Activated CD8-positive, alpha-beta T cell treated with anti-CD3 and anti-CD28 coated beads for 36 hours (primary cell): Measurements from ENCODE around the gene PARD6B. TPM values are rescaled to one million over a fixed set of nuclear protein-coding genes. Genes with fewer than 3 reads are reported as not detected.

ENCODE experiments used
- ATAC-seq: fragments of 200-7000 bp; cut with Tn5 transposase; one replicate; pipeline ENCODE4 v1.10.0; 2021; ENCODE audit warnings: mild to moderate bottlenecking, moderate library complexity
- CTCF ChIA-PET: fragments of 350-600 bp; sonication (Branson Sonifier 250); formaldehyde crosslinking; loops from one replicate; lab custom pipeline; 2021; ENCODE audit warnings: antibody characterized with exemption; lab: Charles Lee
- POLR2A ChIA-PET: fragments of 350-600 bp; sonication (Branson Sonifier 250); formaldehyde crosslinking; loops from one replicate; lab custom pipeline; 2021; ENCODE audit warnings: antibody characterized with exemption; lab: Charles Lee
- DNase-seq: peaks from one replicate; pipeline ENCODE4 v3.0.0-alpha.2; 2020
- H3K27ac Mint-ChIP-seq: one replicate; pipeline ENCODE4 v1.8.0; 2021; ENCODE audit warnings: mild to moderate bottlenecking, mixed read lengths
- H3K27me3 Mint-ChIP-seq: one replicate; pipeline ENCODE4 v1.8.0; 2021; ENCODE audit warnings: mixed read lengths
- H3K36me3 Mint-ChIP-seq: one replicate; pipeline ENCODE4 v1.8.0; 2021; ENCODE audit warnings: low read depth, mixed read lengths
- H3K4me1 Mint-ChIP-seq: one replicate; pipeline ENCODE4 v1.8.0; 2021; ENCODE audit warnings: low read depth, mixed read lengths
- H3K4me3 Mint-ChIP-seq: one replicate; pipeline ENCODE4 v1.8.0; 2021; ENCODE audit warnings: mild to moderate bottlenecking, moderate library complexity, mixed read lengths
- H3K9me3 Mint-ChIP-seq: one replicate; pipeline ENCODE4 v1.8.0; 2021; ENCODE audit warnings: mixed read lengths
- CTCF ChIP-seq: fragments of 200-600 bp; IDR thresholded peaks from one replicate; pipeline ENCODE4 v1.8.0; 2022; ENCODE audit warnings: antibody characterized with exemption, mild to moderate bottlenecking
- intact Hi-C: fragments of 100-400 bp; cut with micrococcal nuclease; formaldehyde crosslinking; loops from one replicate; pipeline ENCODE4 v1.10.0; 2022
- total RNA-seq, 2 experiments: library from RNA; stranded (reverse); gene quantifications; one replicate each; pipeline ENCODE4 v1.2.3, GENCODE V29; 2021

Gene PARD6B
- total RNA-seq, 2 experiments from 2014 or later = 4.7 to 6.6 TPM

GRCh38 chr20:50754420-50754819 lies 23.0 kb downstream of the PARD6B start:
- no peak for DNase-seq
- H3K9me3 Mint-ChIP-seq = no peaks in the 10 kb centered on the region
- H3K4me3 Mint-ChIP-seq = no peak overlapping the region
- TF ChIP-seq CTCF = no peak
- POLR2A ChIA-PET = no interaction called here
- no peak overlapping the region for H3K27ac Mint-ChIP-seq
- ATAC-seq = no peak
- CTCF ChIA-PET = interaction anchor here (1.2 to 1.7 kb wide), 3 partner anchors 11 to 35 kb away, joined by 3 to 6 read pairs (median 5); no protein-coding TSS in a partner anchor
- peaks cover 4% of the 10 kb centered on the region for H3K36me3 Mint-ChIP-seq
- H3K4me1 Mint-ChIP-seq = no peaks in the 10 kb centered on the region
- intact Hi-C loops = no loop called here
- no peaks in the 10 kb centered on the region for H3K27me3 Mint-ChIP-seq

- intact Hi-C loops = no loop called here
- no peak overlapping the region for H3K4me3 Mint-ChIP-seq
- CTCF ChIA-PET = interaction anchor here (0.8 to 1.2 kb wide), 2 partner anchors 12 to 121 kb away, joined by 3 read pairs; no protein-coding TSS in a partner anchor
- no peak for TF ChIP-seq CTCF
- H3K36me3 Mint-ChIP-seq = no peaks in the 10 kb centered on the region
- ATAC-seq (no peak), DNase-seq (no peak)
- no peak overlapping the region for H3K27ac Mint-ChIP-seq
- no peaks in the 10 kb centered on the region for H3K27me3 Mint-ChIP-seq
- no peaks in the 10 kb centered on the region for H3K4me1 Mint-ChIP-seq
- POLR2A ChIA-PET = interaction anchor here (0.6 kb wide), 1 partner anchor 571 kb away, joined by 4 read pairs; no protein-coding TSS in a partner anchor
- no peaks in the 10 kb centered on the region for H3K9me3 Mint-ChIP-seq
These were observed 25.1 kb downstream of the PARD6B start for GRCh38 chr20:50756447-50756846.

GRCh38 chr20:50758469-50758868 lies 27.1 kb downstream of the PARD6B start:
- no peaks in the 10 kb centered on the region for H3K27me3 Mint-ChIP-seq
- intact Hi-C loops = no loop called here

GRCh38 chr20:50758992-50759391 lies 27.6 kb downstream of the PARD6B start:
- Mint-ChIP-seq H3K4me1 (no peaks in the 10 kb centered on the region), H3K36me3 (no peaks in the 10 kb centered on the region), H3K27ac (no peak overlapping the region), H3K27me3 (no peaks in the 10 kb centered on the region), H3K9me3 (no peaks in the 10 kb centered on the region), H3K4me3 (no peak overlapping the region)
- ChIA-PET CTCF (no interaction called here), POLR2A (no interaction called here)
- DNase-seq (no peak), ATAC-seq (no peak)
- TF ChIP-seq CTCF = no peak
- intact Hi-C loops = no loop called here

More at GRCh38 chr20:50758469-50758868, 27.1 kb downstream of the PARD6B start:
- ChIA-PET CTCF (interaction anchor here (1.2 kb wide), 1 partner anchor 9 kb away, joined by 4 read pairs; no protein-coding TSS in a partner anchor), POLR2A (no interaction called here)
- Mint-ChIP-seq H3K4me1 (no peaks in the 10 kb centered on the region), H3K27ac (no peak overlapping the region), H3K36me3 (no peaks in the 10 kb centered on the region), H3K4me3 (no peak overlapping the region), H3K9me3 (no peaks in the 10 kb centered on the region)
- DNase-seq (no peak), ATAC-seq (no peak)
- no peak for TF ChIP-seq CTCF

- Mint-ChIP-seq H3K27ac (no peak overlapping the region), H3K4me1 (no peaks in the 10 kb centered on the region), H3K36me3 (no peaks in the 10 kb centered on the region), H3K27me3 (no peaks in the 10 kb centered on the region), H3K9me3 (no peaks in the 10 kb centered on the region), H3K4me3 (no peak overlapping the region)
- intact Hi-C loops = no loop called here
- ATAC-seq (no peak), DNase-seq (no peak)
- ChIA-PET CTCF (no interaction called here), POLR2A (interaction anchor here (0.6 kb wide), 1 partner anchor 37 kb away, joined by 4 read pairs; no protein-coding TSS in a partner anchor)
- no peak for TF ChIP-seq CTCF
These were observed 28.3 kb downstream of the PARD6B start for GRCh38 chr20:50759678-50760077.
